HK-2 (cell line): Measurements from ENCODE around the gene RGSL1.

Experiments
- DNase-seq: peaks from one replicate; pipeline ENCODE4 v3.0.0-alpha.2; 2018; ENCODE audit not compliant: unreplicated experiment

RGSL1 gene

DNA sequence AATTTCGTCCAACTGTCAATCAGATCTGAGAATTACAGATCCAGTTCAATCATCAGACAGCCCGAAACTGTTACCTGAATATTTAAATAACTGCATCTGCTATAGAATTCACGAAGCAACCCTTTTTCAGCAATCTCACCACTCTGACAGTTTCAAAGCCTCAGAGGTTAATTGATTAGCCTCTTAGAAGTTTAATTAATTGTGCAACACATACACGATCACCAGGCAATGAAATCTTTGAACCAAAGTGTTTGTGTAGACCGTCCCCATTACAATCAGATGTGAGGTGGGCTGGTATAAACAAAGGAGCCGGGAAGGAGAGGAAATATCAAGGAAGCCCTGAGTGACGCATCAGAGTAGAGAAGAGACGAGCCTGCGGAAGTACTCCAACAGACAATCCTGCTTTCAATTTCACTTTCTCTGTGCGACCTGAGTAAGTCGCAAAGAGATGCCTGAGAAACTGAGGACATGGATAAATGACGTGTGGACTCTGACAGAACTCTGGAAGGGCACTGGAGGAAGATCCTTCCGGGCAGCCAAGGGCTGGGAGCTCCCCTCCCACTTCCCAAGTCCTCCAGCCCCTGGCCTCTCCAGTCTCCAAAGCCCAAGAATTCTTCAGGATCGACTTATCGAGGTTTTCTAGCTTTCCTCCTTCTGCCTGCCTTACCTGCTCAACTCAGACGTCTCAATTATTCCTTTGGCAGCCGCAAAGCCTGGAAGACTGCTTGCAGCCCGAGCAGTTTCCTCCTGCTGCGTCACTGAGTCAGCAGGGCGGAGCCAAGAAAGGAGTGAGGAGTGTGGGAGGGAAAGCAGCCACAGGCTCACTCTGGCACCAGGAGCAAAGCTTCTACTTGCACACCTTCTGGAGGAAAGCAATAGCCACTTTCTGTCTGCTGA is 138.8 kb downstream of the RGSL1 start, which contains the start of gene RNASEL:
Gene RNASEL (minus strand): TSS at position 757 of the 897 bp plus-strand sequence. CDS start 2,450 bp downstream, outside the sequence.
- DNase-seq: peak; percentile 51

DNA sequence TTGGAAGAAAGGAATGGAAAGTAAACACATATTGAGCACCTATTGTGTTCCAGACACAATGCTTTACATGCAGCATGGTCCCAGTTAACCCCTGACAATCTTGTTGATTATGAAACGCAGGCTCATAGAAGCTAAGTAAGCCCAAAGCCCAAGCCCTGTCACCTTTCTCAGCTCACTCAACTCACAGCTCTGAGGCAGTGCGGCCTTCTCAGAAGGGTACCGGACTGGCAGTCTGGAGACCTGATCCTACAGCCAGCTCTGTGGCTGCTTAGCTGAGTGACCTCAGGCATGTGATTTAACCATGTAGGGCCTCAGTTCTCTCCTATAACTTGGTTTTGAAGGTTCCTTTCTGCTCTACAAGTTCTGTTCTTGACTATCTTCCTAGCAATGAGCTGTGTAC is 139.6 kb downstream of the RGSL1 start:
- DNase-seq: no peak

DNA sequence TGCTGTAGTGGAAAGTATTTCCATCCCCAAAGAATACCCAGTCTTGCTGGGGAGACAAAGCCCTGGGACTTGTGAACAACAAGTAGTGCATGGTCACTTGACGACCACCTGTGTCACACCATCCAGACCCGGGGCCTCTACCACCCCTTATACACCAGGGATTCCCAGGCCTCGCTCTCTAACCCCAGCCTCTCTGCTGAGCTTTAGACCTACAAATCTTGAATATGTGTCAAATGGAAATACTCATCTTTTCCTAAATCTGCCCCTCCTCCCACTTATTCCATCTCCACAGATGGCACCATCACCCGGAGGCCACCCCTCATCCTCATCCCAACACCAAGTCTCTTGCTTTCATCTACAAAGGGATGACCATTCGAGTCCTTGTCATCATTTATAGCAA is 140.0 kb downstream of the RGSL1 start:
- DNase-seq: no peak

DNA sequence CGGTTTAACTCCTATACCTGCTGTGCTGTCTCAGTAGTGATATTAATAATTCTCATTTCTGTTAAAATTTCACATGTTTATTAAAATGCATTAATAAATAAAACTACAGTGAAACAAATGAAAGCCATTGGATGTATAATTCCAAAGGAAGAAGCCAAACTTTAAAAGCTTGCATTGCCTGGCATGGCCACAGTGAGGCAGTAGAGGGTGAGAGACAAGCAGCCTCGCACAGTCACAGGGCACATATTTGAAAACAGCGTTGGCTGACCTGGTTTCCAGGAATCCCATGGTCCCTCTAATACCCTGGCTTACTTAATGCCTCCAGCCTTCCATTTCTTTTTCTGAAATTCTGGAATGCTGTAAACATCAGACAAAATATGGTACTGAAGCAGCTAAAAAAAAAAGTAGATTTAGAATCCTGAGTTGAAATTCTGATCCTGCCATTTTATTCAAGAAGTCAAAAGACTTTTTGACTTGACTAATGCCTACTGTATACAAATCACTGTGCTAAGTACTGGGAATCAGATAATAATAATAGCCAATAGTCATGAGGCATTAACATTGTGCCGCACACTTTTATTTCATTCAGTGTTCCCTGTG is 145.8 kb downstream of the RGSL1 start:
- peak; percentile 49 for DNase-seq

DNA sequence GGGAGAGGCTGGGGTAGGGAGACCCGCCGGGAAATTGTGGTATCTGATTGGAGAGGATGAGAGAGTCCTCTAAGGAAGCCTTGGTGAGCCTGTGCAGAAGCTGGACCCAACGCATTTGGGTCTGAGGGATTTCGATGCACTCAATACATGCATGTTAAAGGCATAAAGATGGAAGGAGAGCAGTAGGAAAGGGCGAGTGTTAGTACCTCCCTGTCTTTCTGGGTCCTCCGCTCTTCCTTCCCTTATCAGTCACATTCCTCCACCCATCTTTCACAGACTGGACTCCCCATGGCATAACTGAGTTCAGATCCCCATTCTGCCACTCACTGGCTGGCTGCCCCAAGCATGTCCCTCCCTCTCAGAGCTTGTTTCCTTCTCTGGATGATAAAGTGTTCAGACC is 147.0 kb downstream of the RGSL1 start:
- no peak for DNase-seq

DNA sequence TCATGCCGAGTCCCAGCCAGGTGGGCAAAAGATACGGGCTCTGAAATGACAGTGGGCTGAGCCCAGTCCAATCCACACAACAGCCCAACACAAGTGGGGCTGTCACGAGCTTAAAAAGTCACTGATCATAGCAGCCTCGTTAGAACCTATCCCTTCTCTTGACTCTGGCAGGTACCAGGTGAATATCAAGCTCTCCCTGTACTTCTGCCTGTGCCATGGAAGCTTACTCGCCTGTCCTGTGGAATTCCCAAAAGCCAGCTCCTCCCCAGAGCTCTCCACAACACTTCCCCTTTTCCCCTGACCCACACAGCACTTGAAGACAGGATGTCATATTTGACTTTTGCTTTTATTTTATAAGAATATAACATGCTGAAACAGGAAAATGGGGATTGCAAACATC is 148.3 kb downstream of the RGSL1 start:
- no peak for DNase-seq

DNA sequence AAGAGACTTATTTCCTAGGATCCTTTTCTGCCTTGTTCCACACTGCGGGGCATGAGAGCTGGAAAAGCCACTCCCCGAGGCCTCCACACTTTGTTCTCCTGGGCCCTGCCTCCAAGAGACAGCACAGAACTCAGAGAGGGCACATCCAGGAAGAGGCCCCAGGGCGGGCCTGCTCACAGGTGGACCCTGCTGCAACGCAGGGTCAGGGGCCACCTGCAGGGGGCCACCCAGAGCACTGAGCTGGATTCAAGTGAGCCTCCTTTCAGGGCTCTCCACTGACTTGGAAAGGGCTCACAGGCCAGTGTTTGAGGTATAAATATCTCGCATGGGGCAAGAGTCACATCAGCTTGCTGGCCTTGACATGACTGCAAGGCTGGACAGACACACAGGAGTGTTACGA is 149.4 kb downstream of the RGSL1 start:
- DNase-seq: no peak

DNA sequence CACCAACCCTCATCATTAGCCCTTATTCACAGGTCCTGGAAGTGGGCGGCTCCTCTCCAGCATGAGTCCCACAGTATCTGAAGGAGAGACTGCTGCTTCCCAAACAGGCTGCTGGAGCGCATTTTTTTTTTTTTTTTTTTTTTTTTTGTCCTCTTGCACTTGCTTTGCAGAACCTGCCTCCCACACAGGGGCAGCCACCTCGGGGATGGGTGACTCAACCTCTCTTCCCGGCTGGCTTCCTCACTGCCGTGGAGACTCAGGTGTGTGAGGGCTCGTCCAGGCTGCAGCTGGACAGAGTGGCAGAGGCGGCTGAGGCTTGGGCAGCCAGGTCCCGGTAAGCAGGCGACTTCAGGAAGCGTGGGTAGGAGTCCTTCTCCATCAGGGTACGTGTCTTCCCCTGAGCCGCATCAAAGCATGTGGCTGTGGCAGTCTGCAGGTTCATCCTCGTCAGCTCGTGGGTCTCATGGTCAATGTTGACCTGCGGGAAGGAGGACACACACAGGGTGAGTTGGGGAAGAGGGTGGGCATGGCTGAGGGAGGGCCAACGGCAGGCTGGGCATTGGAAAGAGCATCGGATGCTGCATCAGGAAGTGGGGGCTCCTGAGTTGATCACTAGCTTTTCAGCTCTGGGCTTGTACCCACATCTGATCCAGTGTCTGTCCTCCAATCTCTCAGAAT is 150.2 kb downstream of the RGSL1 start:
- DNase-seq: no peak

DNA sequence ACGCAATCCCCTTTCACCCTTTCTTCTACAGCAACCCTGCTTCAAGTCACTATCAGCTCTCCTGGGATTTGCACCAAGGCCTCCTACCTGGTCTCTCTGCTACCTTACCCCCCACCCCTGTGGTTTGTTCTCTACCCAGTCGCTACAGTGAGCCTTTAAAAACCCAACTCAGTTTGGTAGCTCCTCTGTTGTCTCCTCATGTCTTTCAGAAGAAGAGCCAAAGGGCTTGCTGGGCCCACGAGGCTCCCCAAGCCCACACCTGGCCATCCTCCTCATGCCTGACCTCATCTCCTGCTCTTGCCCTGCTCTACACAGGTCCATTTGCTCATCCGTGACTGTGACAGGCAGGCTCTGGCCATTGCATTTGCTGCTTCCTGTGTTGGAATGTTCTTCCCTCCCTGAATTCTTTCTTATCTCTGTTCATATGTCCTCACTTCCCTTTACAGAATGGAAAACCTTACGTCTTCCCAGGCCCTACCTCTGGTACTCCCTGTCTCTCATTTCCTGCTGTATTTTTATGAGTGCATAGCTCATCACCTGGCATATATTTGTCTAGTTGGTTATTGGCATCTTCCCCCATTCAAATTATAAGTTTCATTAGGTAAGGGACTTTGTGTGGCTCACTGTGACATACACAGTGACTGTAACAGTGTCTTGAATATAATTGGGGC is 150.9 kb downstream of the RGSL1 start:
- no peak for DNase-seq

DNA sequence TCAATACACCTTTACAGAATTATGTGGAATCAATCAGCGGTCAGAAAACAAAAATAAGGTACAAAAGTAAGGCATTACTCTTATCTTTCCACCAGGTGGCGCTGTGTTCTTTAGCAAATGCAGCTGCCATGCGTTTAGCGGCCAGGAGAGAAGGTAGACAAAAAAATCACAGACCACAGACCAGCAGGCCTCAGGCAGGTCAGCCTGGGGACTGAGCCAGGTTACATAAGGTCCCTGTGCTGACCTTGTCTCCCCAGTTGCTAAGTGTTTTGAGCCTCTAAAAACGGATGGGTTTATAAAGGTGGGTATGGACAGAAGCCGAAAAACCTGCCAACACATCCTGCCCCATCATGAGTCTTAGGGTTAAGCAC is 151.5 kb downstream of the RGSL1 start:
- peak; percentile 67 for DNase-seq

DNA sequence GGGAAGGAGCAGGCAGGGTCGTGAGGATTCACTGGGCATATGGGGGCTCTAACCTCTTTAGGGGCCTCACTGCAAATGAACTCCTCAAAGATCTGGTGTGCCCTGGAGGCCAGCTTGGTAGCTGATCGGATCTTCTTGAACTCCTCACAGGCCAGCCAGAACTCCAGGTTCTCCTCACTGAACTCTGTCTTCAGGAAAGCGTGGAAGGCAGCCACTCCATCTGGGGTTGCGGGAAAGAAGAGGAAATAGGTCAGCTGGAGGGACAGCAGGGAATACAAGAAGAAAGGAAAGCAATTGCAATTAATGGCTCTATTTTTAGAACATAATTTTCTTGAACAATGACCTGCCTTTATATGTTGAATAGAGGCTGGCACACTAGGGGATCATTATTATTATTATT is 152.0 kb downstream of the RGSL1 start:
- DNase-seq: no peak

DNA sequence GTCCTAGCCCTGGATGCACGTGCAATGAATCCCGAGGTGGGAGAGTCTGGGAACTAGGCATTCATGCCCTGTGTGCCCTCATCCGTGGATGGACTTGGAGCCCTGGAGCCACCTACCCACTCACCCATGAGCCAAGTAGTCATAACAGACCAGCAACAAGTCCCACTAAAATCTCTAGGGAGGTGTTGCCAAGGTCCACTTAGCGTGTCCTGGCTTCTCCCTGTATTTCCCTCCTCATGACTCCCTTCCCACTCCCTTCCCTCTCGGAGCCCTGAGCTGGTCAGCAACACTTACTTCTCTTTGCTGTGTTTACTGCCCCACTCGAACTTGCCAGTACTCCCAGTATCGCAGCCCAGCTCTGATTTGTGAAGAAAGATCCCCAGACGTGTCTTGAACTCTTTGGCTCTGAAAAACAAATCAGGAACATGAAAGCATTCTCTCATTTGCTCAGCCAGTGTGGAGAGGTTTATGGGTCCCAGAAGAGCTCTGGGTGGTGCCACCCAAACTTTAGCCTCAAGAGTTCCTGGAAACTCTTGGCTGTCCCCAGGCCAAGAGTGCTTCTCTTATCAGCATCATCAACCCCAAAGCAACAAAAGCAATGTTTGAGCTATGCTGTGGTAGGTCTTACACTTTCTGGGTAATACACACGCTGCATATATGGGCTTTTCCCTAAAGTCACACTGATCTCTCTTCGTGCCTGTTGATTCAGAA is 153.1 kb downstream of the RGSL1 start:
- no peak for DNase-seq

DNA sequence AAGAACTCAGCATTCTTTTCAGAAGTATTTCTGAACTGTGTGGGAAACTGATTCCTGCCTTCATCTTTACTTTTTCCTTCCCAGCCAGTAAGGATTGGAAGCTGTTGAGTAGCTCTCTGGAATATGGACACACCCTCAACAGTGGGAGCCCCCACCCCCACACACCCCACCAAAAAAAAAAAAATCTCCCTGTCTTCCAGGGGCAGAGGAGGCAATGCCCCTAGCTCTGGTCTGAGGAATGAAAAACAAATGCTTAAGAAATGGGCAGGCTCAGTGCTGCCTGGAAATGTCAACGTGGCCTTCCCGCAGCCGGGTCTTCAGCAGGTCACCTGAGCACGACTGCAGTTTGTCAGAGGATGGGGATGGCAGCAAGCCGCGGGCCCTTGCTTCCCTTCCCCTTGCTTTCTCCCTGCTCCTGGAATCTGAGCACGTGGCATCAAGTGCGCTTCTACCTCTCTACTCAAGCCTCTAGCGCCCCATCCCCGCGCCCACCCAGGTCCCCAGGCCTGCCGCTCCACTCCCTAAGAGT is 153.8 kb downstream of the RGSL1 start:
- no peak for DNase-seq

DNA sequence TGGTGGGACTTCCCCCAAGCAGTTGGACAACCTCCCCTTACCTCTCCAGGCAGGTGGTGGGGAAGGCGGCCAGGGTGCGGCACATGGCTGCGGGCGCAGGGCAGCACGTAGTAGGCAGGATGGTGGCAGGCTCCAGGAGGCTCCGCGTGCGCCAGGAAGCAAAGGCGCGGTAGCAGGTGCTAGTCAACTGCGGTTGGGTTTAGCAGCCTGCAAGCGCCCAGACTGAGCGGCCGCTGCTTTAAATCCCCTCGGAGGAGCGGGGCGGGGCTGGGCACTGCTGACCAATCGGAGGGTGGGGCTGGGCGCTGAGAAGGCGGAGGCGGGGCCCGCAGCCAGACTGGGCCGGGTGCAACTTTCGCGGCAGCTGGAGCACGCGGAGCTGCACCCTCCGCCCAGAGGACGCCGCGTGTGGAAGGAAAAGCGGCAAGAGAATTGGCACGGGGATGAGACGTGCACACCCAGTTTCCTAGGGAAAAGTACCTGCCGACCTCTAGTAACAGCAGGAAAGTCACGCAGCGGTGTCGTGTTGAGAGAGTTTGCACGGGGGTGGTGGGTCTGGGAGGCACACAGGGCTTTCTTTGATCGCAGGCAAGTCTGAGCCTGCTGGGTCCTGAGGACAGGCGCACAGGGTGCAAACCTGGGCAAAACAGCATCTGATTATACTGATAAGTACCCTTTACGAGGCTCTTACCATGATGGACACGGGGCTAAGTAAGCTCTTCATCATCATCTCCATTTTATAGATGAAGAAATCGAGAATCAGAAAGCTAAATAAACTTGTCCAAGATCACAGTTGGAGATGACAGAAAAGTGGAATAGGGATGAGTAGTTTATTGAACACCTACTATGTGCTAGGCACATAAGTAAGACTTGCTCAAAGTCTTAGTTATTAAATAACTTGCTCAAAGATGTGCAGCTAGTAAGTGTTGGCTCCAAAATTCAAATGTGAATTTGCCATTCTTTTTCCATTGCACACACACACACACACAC is 154.5 kb downstream of the RGSL1 start, which contains the start of gene RGS16:
Gene RGS16 (minus strand): TSS at position 215 of the 990 bp plus-strand sequence. CDS start 130 bp downstream, at position 85.
- DNase-seq: peak; percentile 83

DNA sequence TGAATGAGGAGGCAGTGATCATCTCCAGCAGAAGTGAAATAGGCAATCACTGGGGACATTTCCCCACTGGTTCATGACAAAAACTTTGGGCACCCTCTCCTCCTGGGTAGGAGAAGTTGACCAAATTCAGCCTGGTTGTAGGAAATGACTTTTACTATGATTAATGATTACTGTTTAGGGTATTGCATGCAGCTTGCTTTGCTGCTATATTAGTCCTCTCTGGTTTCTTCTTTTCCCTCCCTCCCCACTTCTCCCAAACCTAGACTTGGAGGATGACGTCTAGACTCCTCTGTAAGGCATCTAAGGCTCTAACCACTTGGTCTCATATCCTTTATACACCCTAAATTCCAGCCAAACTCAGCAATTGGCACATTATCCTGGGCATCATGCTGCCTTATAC is 157.6 kb downstream of the RGSL1 start:
- DNase-seq: no peak

DNA sequence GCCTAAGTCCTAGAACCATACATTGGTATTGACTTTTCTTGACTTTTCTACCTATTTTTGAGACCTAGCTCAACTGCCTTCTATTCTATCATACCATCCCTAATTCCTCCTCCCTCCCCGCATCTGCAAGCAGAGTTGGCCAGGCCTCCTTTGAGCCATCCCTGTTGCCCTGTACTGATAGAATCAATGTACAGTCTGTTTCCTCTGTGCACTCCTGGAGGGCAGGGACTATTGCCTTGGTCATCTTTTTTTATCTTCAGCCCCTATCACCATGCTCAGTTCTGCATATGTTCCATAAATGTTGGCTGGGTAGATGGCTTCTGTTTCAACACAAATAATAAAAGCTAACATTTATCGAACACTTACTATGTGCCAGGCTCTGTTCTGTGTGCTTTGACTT is 158.3 kb downstream of the RGSL1 start:
- no peak for DNase-seq

DNA sequence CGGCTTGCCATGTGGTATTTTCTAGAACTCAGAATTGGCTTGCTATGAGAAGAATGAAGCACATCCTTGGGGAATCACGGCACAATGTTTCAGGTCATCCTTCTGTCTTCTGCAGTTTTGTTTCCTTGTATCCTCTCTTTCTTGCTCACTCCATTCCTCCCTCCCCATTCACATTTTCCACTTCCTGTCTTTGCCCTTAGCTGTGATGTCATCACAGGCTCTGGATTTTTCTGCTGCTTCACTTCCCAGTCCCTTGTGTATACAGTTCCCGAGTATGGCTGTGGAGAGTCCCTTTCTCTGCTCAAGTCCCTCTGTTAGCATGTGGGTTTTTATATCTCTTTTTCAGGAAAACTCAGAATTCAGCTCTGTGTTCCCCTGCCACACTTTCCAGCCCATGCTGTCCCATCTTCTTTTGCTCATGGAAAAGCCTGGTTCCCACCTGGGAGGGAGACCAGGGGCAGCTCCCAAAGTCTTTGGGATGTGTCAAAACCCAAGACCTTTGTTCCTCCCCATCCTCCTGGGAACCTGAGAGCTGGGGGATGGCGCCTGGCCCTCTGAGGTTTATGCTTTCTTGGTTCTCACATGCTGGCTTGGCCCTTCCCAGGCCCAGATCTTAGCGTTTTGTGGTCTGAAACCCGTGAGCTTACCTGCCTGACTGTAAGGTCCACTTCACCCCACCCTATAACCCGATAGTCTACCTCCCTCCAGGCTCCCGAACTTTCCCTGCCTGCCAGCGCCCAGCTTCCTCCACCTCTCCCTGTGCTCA is 159.1 kb downstream of the RGSL1 start:
- no peak for DNase-seq
